B cell (primary cell): ENCODE measurements around the gene TULP1. TPM values are rescaled to one million over a fixed set of nuclear protein-coding genes. Genes with fewer than 3 reads are reported as not detected.

Experiments used
- ATAC-seq: fragments of 200-7000 bp; cut with Tn5 transposase; one replicate; pipeline ENCODE4 v1.10.0; 2021; ENCODE audit warnings: low read depth, mild to moderate bottlenecking, moderate number of reproducible peaks, moderate library complexity
- CTCF ChIA-PET: fragments of 350-600 bp; sonication (Branson Sonifier 250); formaldehyde crosslinking; loops from one replicate; lab custom pipeline; 2021; ENCODE audit warnings: antibody characterized with exemption, inconsistent platforms; lab: Charles Lee
- POLR2A ChIA-PET: fragments of 350-600 bp; sonication (Branson Sonifier 250); formaldehyde crosslinking; loops from one replicate; lab custom pipeline; 2021; ENCODE audit warnings: antibody characterized with exemption; lab: Charles Lee
- DNase-seq: peaks from one replicate; pipeline ENCODE4 v3.0.0; 2013
- H2AFZ ChIP-seq: 2 replicates; pipeline ENCODE4 v1.6.1; 2012; ENCODE audit warnings: mild to moderate bottlenecking, low read depth, low read length; ENCODE audit not compliant: insufficient read depth, poor library complexity, severe bottlenecking
- H3K27ac ChIP-seq, 2 donors: 1 replicate in 1 of 2; 2 replicates in 1 of 2; pipeline ENCODE4 v1.5.1; 2012 to 2013; ENCODE audit warnings: low read length in 2 of 2, mild to moderate bottlenecking in 2 of 2, moderate library complexity in 1 of 2
- H3K27me3 ChIP-seq, 4 experiments: fragments of 200-600 bp in 1 of 4; sonication (generic) in 1 of 4; replicated peaks in 1 of 4; 1 replicate in 2 of 4; 2 replicates in 2 of 4; pipeline versions ENCODE4 v1.6.1 to v1.7.0; 2013 to 2016; ENCODE audit warnings: low read length in 3 of 4, mild to moderate bottlenecking in 2 of 4, mixed read lengths in 1 of 4, moderate library complexity in 1 of 4; ENCODE audit not compliant: insufficient read depth in 4 of 4, control insufficient read depth in 3 of 4; ENCODE audit errors: control extremely low read depth in 1 of 4
- H3K36me3 ChIP-seq, 2 experiments: replicated peaks in 1 of 2; 1 replicate in 1 of 2; 2 replicates in 1 of 2; pipeline versions ENCODE4 v1.6.1 to v1.7.1; 2013; ENCODE audit warnings: low read length in 1 of 2; ENCODE audit not compliant: insufficient read depth in 2 of 2, control insufficient read depth in 1 of 2; ENCODE audit errors: control extremely low read depth in 1 of 2, extremely low read depth in 1 of 2
- H3K4me1 ChIP-seq, 2 donors: fragments of 200-600 bp in 1 of 2; sonication (generic) in 1 of 2; 1 replicate in 1 of 2; 2 replicates in 1 of 2; pipeline versions ENCODE4 v1.5.1 to v1.6.1; 2013 to 2017; ENCODE audit warnings: low read length in 2 of 2; ENCODE audit not compliant: control insufficient read depth in 2 of 2, insufficient read depth in 2 of 2
- H3K4me2 ChIP-seq: replicated peaks from 2 replicates; pipeline ENCODE3; 2012; ENCODE audit warnings: mild to moderate bottlenecking, low read depth, low read length; ENCODE audit not compliant: poor library complexity, severe bottlenecking
- H3K4me3 ChIP-seq, 5 experiments: fragments of 200-600 bp in 1 of 5; sonication (generic) in 1 of 5; 1 replicate in 3 of 5; 2 replicates in 2 of 5; pipeline versions ENCODE4 v1.5.1 to v1.7.0; 2011 to 2016; ENCODE audit warnings: low read length in 4 of 5, mild to moderate bottlenecking in 4 of 5, low read depth in 2 of 5, control low read depth in 1 of 5, moderate library complexity in 1 of 5; ENCODE audit not compliant: insufficient read depth in 1 of 5; ENCODE audit errors: control extremely low read depth in 1 of 5, extremely low read depth in 1 of 5
- H3K79me2 ChIP-seq: fragments of 200-600 bp; sonication (generic); one replicate; pipeline ENCODE4 v1.6.0; 2016; ENCODE audit warnings: low read length; ENCODE audit not compliant: control insufficient read depth, insufficient read depth
- H3K9ac ChIP-seq: fragments of 200-600 bp; sonication (generic); 2 replicates; pipeline ENCODE4 v1.6.1; 2017; ENCODE audit warnings: mild to moderate bottlenecking, low read length, moderate library complexity
- H3K9me3 ChIP-seq, 3 donors: one replicate each; pipeline versions ENCODE4 v1.6.1 to v1.7.1; 2013; ENCODE audit warnings: low read length in 2 of 3; ENCODE audit not compliant: control insufficient read depth in 2 of 3, insufficient read depth in 1 of 3; ENCODE audit errors: control extremely low read depth in 1 of 3
- H4K20me1 ChIP-seq: 2 replicates; pipeline ENCODE4 v1.6.0; 2012; ENCODE audit warnings: mild to moderate bottlenecking, low read length; ENCODE audit not compliant: insufficient read depth, control insufficient read depth, poor library complexity, severe bottlenecking
- H3K27ac Mint-ChIP-seq: one replicate; pipeline ENCODE4 v1.8.0; 2021; ENCODE audit warnings: mixed read lengths
- H3K27me3 Mint-ChIP-seq: one replicate; pipeline ENCODE4 v1.8.0; 2021; ENCODE audit warnings: mixed read lengths
- H3K4me1 Mint-ChIP-seq: one replicate; pipeline ENCODE4 v1.8.0; 2021; ENCODE audit warnings: mixed read lengths
- H3K4me3 Mint-ChIP-seq: one replicate; pipeline ENCODE4 v1.8.0; 2021; ENCODE audit warnings: mixed read lengths
- H3K9me3 Mint-ChIP-seq: one replicate; pipeline ENCODE4 v1.8.0; 2022; ENCODE audit warnings: mixed read lengths; ENCODE audit not compliant: insufficient read depth
- EZH2 ChIP-seq: IDR thresholded peaks from 2 replicates; pipeline ENCODE4 v1.6.1; 2012; ENCODE audit warnings: borderline replicate concordance, low read depth, mild to moderate bottlenecking, moderate library complexity, low read length; ENCODE audit not compliant: insufficient read depth, poor library complexity, severe bottlenecking
- WGBS: methylation state at CpG from one replicate; pipeline ENCODE4 v1.1.5; 2013; ENCODE audit warnings: missing lambda C conversion rate; ENCODE audit not compliant: insufficient coverage; 5-methylcytosine and 5-hydroxymethylcytosine counted together
- intact Hi-C: fragments of 100-400 bp; cut with micrococcal nuclease; formaldehyde crosslinking; loops from one replicate; pipeline ENCODE4 v1.10.0; 2022
- polyA plus RNA-seq: library from polyadenylated mRNA; depleted of rRNA; stranded (reverse); fragments of >200 nt; gene quantifications from 2 replicates; pipeline ENCODE4 v1.2.3, GENCODE V29; 2012
- total RNA-seq, 2 donors: library from RNA; stranded (reverse); fragments of 120-200 nt in 1 of 2; gene quantifications; 1 replicate in 1 of 2; 2 replicates in 1 of 2; pipeline versions ENCODE4 v1.2.3 to v1.2.4, GENCODE V29; 2013 to 2022
- TF ChIP-seq, protein P1 (sequence below): fragments of 200-600 bp; IDR thresholded peaks from one replicate; pipeline ENCODE4 v1.8.0; 2022; ENCODE audit warnings: antibody characterized with exemption, mild to moderate bottlenecking

TULP1 gene
- total and polyA plus RNA-seq, 2 donors (not counting 1 experiment from before 2014, with no cell fraction given) = not detected

- DNase-seq (no peak), ATAC-seq (no peak)
- Histone ChIP-seq H3K4me2 (no peak overlapping the region), H3K79me2 (no peaks in the 10 kb centered on the region), H3K4me1 (peaks cover 5 to 7% of the 10 kb centered on the region in 2 donors), H3K36me3 (no peaks in the 10 kb centered on the region), H3K27me3 (peaks cover 0 to 7% (median 2%) of the 10 kb centered on the region in 4 experiments), H2AFZ (no peak overlapping the region), H3K9ac (no peak overlapping the region), H3K9me3 (no peaks in the 10 kb centered on the region), H3K4me3 (no peak overlapping the region), H3K27ac (no peak overlapping the region), H4K20me1 (no peaks in the 10 kb centered on the region)
- WGBS = 90% methylated on average over 8 of the region's 8 CpGs
- no peak overlapping the region for H3K4me3 Mint-ChIP-seq
- H3K9me3 Mint-ChIP-seq = no peaks in the 10 kb centered on the region
- POLR2A ChIA-PET = no interaction called here
- TF ChIP-seq EZH2 = no peak
- TF ChIP-seq, protein P1, sequence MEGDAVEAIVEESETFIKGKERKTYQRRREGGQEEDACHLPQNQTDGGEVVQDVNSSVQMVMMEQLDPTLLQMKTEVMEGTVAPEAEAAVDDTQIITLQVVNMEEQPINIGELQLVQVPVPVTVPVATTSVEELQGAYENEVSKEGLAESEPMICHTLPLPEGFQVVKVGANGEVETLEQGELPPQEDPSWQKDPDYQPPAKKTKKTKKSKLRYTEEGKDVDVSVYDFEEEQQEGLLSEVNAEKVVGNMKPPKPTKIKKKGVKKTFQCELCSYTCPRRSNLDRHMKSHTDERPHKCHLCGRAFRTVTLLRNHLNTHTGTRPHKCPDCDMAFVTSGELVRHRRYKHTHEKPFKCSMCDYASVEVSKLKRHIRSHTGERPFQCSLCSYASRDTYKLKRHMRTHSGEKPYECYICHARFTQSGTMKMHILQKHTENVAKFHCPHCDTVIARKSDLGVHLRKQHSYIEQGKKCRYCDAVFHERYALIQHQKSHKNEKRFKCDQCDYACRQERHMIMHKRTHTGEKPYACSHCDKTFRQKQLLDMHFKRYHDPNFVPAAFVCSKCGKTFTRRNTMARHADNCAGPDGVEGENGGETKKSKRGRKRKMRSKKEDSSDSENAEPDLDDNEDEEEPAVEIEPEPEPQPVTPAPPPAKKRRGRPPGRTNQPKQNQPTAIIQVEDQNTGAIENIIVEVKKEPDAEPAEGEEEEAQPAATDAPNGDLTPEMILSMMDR = no peak
- intact Hi-C loops = no loop called here
- peaks cover 18% of the 10 kb centered on the region for H3K27me3 Mint-ChIP-seq
- CTCF ChIA-PET = no interaction called here
- H3K27ac Mint-ChIP-seq = peak overlapping the region; percentile 26
- H3K4me1 Mint-ChIP-seq = peaks cover 9% of the 10 kb centered on the region
Measured at GRCh38 chr6:35490821-35491557, 21.7 kb downstream of the TULP1 start.

DNA sequence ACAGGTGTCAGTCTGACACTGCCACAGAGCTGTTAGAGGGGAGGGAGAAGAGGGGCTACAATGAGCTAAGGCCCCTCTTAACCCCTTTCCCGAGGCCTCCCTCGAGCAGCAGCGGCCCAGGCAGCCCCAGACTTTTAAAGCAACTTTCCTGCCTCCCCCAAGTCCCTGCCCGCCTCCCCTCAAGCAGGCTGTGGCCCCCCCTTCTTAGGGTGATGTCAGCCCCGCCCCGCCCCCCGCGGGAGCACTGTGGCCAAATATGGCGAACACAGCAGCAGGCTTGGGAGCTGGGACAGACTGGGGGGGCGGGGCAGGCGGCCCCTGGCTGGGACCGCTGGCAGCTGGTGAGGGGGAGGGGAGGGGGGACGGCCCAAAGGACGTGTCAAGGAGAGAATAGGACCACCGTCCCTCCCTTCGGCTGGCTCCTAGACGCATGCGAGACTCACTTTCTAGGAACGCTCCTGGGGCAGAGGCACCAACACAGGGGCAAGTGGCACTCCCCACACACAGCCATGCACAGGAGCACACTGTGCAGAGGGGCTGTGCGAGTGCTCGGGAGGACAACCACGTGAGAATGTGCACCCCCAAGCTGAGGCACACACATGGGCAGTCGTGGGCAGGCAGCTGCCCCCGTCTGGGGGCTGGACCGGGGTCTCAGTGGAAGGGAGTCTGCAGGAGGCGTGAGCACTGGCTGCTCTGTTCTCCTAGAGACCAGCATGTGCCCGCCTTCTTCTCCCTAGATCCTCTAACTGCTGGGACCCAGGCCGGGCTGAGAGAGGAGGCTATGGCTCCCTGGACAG lies 22.5 kb downstream of the TULP1 start:
- no peaks in the 10 kb centered on the region for H3K9me3 ChIP-seq
- ChIA-PET POLR2A (no interaction called here), CTCF (no interaction called here)
- no peak overlapping the region for H2AFZ ChIP-seq
- no peak overlapping the region for H3K9ac ChIP-seq
- H4K20me1 ChIP-seq = no peaks in the 10 kb centered on the region
- H3K27me3 ChIP-seq = peaks cover 0 to 2% (median 0%) of the 10 kb centered on the region in 4 experiments
- Mint-ChIP-seq H3K4me3 (no peak overlapping the region), H3K4me1 (peaks cover 8% of the 10 kb centered on the region), H3K27me3 (peaks cover 18% of the 10 kb centered on the region), H3K27ac (peak overlapping the region; percentile 50), H3K9me3 (no peaks in the 10 kb centered on the region)
- no peak overlapping the region for H3K4me2 ChIP-seq
- DNase-seq = no peak
- intact Hi-C loops = no loop called here
- WGBS = 73% methylated on average over 22 of the region's 28 CpGs
- no peak overlapping the region for H3K4me3 ChIP-seq
- no peak overlapping the region for H3K27ac ChIP-seq
- H3K79me2 ChIP-seq = no peaks in the 10 kb centered on the region
- no peaks in the 10 kb centered on the region for H3K36me3 ChIP-seq
- H3K4me1 ChIP-seq = peaks cover 5 to 7% of the 10 kb centered on the region in 2 donors
- TF ChIP-seq, protein P1 = no peak
- TF ChIP-seq EZH2 = no peak
- no peak for ATAC-seq
